ENCODE results near the gene ZBTB7A.

Gene ZBTB7A

GRCh38 chr19:4094291-4094690 lies 27.6 kb upstream of the ZBTB7A start:
- DNase-seq (ENCODE audit: low read depth) = no peak

- DNase-seq (ENCODE audit: low read depth) = no peak
These were observed 27.0 kb upstream of the ZBTB7A start for GRCh38 chr19:4093643-4094175.

GRCh38 chr19:4090356-4091220 lies 23.9 kb upstream of the ZBTB7A start:
- DNase-seq (ENCODE audit: low read depth) = no peak

- DNase-seq (ENCODE audit: low read depth) = no peak
These were observed 23.2 kb upstream of the ZBTB7A start for GRCh38 chr19:4089946-4090345.

GRCh38 chr19:4089400-4089908 lies 22.8 kb upstream of the ZBTB7A start:
- DNase-seq (ENCODE audit: low read depth) = peak; percentile 35

- DNase-seq (ENCODE audit: low read depth) = peak; percentile 29
These were observed 22.3 kb upstream of the ZBTB7A start for GRCh38 chr19:4088975-4089374.

- no peak for DNase-seq (ENCODE audit: low read depth)
These were observed 21.3 kb upstream of the ZBTB7A start for GRCh38 chr19:4087787-4088679.

- no peak for DNase-seq (ENCODE audit: low read depth)
These were observed 19.7 kb upstream of the ZBTB7A start for GRCh38 chr19:4086411-4086867.

- DNase-seq (ENCODE audit: low read depth) = no peak
These were observed 17.8 kb upstream of the ZBTB7A start for GRCh38 chr19:4084547-4084877.

- DNase-seq (ENCODE audit: low read depth) = no peak
These were observed 17.2 kb upstream of the ZBTB7A start for GRCh38 chr19:4083677-4084546.

GRCh38 chr19:4082172-4082571 lies 15.5 kb upstream of the ZBTB7A start:
- DNase-seq (ENCODE audit: low read depth) = no peak

GRCh38 chr19:4081441-4082129 lies 14.9 kb upstream of the ZBTB7A start:
- DNase-seq (ENCODE audit: low read depth) = no peak

GRCh38 chr19:4080473-4080872 lies 13.8 kb upstream of the ZBTB7A start:
- no peak for DNase-seq (ENCODE audit: low read depth)

GRCh38 chr19:4077800-4078684 lies 11.3 kb upstream of the ZBTB7A start:
- DNase-seq (ENCODE audit: low read depth) = peak; percentile 43

GRCh38 chr19:4077007-4077374 lies 10.3 kb upstream of the ZBTB7A start:
- no peak for DNase-seq (ENCODE audit: low read depth)

- no peak for DNase-seq (ENCODE audit: low read depth)
These were observed 8.7 kb upstream of the ZBTB7A start for GRCh38 chr19:4075373-4075772.

GRCh38 chr19:4071610-4072009 lies 4.9 kb upstream of the ZBTB7A start:
- DNase-seq (ENCODE audit: low read depth) = no peak

- no peak for DNase-seq (ENCODE audit: low read depth)
These were observed 2.7 kb upstream of the ZBTB7A start for GRCh38 chr19:4069331-4069959.
